Natural killer cell treated with Interleukin-12 subunit alpha and Interleukin-12 subunit beta and Interleukin-15 and Interleukin-18, amount 100 ng/mL, for 72 hours (primary cell): ENCODE data around the gene PNKD. TPM values are rescaled to one million over a fixed set of nuclear protein-coding genes. Genes with fewer than 3 reads are reported as not detected.
A peak's percentile ranks its signal among the peaks of the same experiment; 100 is the strongest.

ENCODE experiments used
- ATAC-seq, 2 donors: fragments of 150-1000 bp; cut with Tn5 transposase in 1 of 2; sonication (Bioruptor Pico), chemical (Tn5 transposase) in 1 of 2; 2 replicates each; pipeline ENCODE4 v1.10.0; 2021
- DNase-seq: peaks from one replicate; pipeline ENCODE4 v3.0.0; 2022; ENCODE audit warnings: low spot score
- H3K27ac Mint-ChIP-seq, 2 donors: 1 replicate in 1 of 2; 2 replicates in 1 of 2; pipeline ENCODE4 v1.8.0; 2022; ENCODE audit warnings: mixed read lengths in 2 of 2, mild to moderate bottlenecking in 1 of 2, moderate library complexity in 1 of 2
- H3K27me3 Mint-ChIP-seq, 2 donors: 1 replicate in 1 of 2; 2 replicates in 1 of 2; pipeline ENCODE4 v1.8.0; 2022; ENCODE audit warnings: mixed read lengths in 2 of 2
- H3K36me3 Mint-ChIP-seq: one replicate; pipeline ENCODE4 v1.8.0; 2022; ENCODE audit warnings: mixed read lengths
- H3K4me1 Mint-ChIP-seq, 2 donors: 1 replicate in 1 of 2; 2 replicates in 1 of 2; pipeline ENCODE4 v1.8.0; 2022; ENCODE audit warnings: low read depth in 2 of 2, mixed read lengths in 2 of 2, mild to moderate bottlenecking in 1 of 2
- H3K4me3 Mint-ChIP-seq: one replicate; pipeline ENCODE4 v1.8.0; 2022; ENCODE audit warnings: mixed read lengths
- H3K9me3 Mint-ChIP-seq: 2 replicates; pipeline ENCODE4 v1.8.0; 2022; ENCODE audit warnings: mixed read lengths
- total RNA-seq, 2 donors: library from RNA; stranded (reverse); gene quantifications; one replicate each; pipeline ENCODE4 v1.2.3, GENCODE V29; 2022

Gene PNKD
- 10 to 100 TPM; 20.6 to 22.0 TPM for total RNA-seq

- peak within 1 kb of the TSS; percentile 87 for H3K27ac Mint-ChIP-seq
- peaks cover 31 to 41% of the 10 kb centered on the region in 2 donors for H3K4me1 Mint-ChIP-seq
- H3K27me3 Mint-ChIP-seq = no peaks in the 10 kb centered on the region
- H3K36me3 Mint-ChIP-seq = no peaks in the 10 kb centered on the region
- DNase-seq (peak; percentile 100), ATAC-seq (peak; percentile 96 to 97)
- H3K9me3 Mint-ChIP-seq = no peaks in the 10 kb centered on the region
- peak within 1 kb of the TSS; percentile 90 for H3K4me3 Mint-ChIP-seq
Observed at GRCh38 chr2:218269900-218270720, at the start of gene PNKD, which contains the start of gene AAMP. PNKD (plus strand) TSS chr2:218270519; CDS start chr2:218270536, 17 bp downstream. AAMP (minus strand) TSS chr2:218270137; CDS start chr2:218270086, 51 bp downstream.

- peaks cover 73 to 76% of the 10 kb centered on the region in 2 donors for H3K4me1 Mint-ChIP-seq
- H3K4me3 Mint-ChIP-seq = peak overlapping the region; percentile 88
- no peaks in the 10 kb centered on the region for H3K27me3 Mint-ChIP-seq
- H3K27ac Mint-ChIP-seq = peak overlapping the region; percentile 91 to 94
- ATAC-seq (no peak), DNase-seq (no peak)
- H3K9me3 Mint-ChIP-seq = no peaks in the 10 kb centered on the region
- peaks cover 52% of the 10 kb centered on the region for H3K36me3 Mint-ChIP-seq
Observed at GRCh38 chr2:218221000-218221399, 49.3 kb upstream of the PNKD start.

- peaks cover 76 to 80% of the 10 kb centered on the region in 2 donors for H3K4me1 Mint-ChIP-seq
- H3K27ac Mint-ChIP-seq = peak overlapping the region; percentile 91 to 94
Observed at GRCh38 chr2:218223046-218223445, 47.3 kb upstream of the PNKD start.

GRCh38 chr2:218224186-218224585 lies 46.1 kb upstream of the PNKD start:
- peaks cover 60% of the 10 kb centered on the region for H3K36me3 Mint-ChIP-seq
- DNase-seq (no peak), ATAC-seq (no peak)
- H3K4me3 Mint-ChIP-seq = peak overlapping the region; percentile 88
- peaks cover 83 to 87% of the 10 kb centered on the region in 2 donors for H3K4me1 Mint-ChIP-seq
- no peaks in the 10 kb centered on the region for H3K27me3 Mint-ChIP-seq
- no peaks in the 10 kb centered on the region for H3K9me3 Mint-ChIP-seq
- H3K27ac Mint-ChIP-seq = peak overlapping the region; percentile 91 to 94

More at GRCh38 chr2:218223046-218223445, 47.3 kb upstream of the PNKD start:
- peak overlapping the region; percentile 88 for H3K4me3 Mint-ChIP-seq
- DNase-seq (no peak), ATAC-seq (peak; percentile 74 to 82)
- H3K9me3 Mint-ChIP-seq = no peaks in the 10 kb centered on the region
- peaks cover 53% of the 10 kb centered on the region for H3K36me3 Mint-ChIP-seq
- no peaks in the 10 kb centered on the region for H3K27me3 Mint-ChIP-seq

GRCh38 chr2:218226903-218227302 lies 43.4 kb upstream of the PNKD start:
- Mint-ChIP-seq H3K4me1 (peaks cover 72 to 78% of the 10 kb centered on the region in 2 donors), H3K9me3 (no peaks in the 10 kb centered on the region), H3K27ac (peak overlapping the region; percentile 91 to 94), H3K27me3 (no peaks in the 10 kb centered on the region), H3K4me3 (peak overlapping the region; percentile 49), H3K36me3 (peaks cover 52% of the 10 kb centered on the region)
- DNase-seq (no peak), ATAC-seq (no peak)

- ATAC-seq (no peak), DNase-seq (no peak)
- peaks cover 63 to 71% of the 10 kb centered on the region in 2 donors for H3K4me1 Mint-ChIP-seq
- no peaks in the 10 kb centered on the region for H3K9me3 Mint-ChIP-seq
- H3K27me3 Mint-ChIP-seq = no peaks in the 10 kb centered on the region
- H3K36me3 Mint-ChIP-seq = peaks cover 60% of the 10 kb centered on the region
- H3K27ac Mint-ChIP-seq = peak overlapping the region; percentile 91 to 94
- peak overlapping the region; percentile 79 for H3K4me3 Mint-ChIP-seq
Observed at GRCh38 chr2:218228366-218229090, 41.8 kb upstream of the PNKD start.

GRCh38 chr2:218229239-218229638 lies 41.1 kb upstream of the PNKD start:
- peak; percentile 73 for DNase-seq
- ATAC-seq = peak; percentile 90 to 92
- peaks cover 60 to 72% of the 10 kb centered on the region in 2 donors for H3K4me1 Mint-ChIP-seq
- H3K36me3 Mint-ChIP-seq = peaks cover 64% of the 10 kb centered on the region
- H3K27ac Mint-ChIP-seq = peak overlapping the region; percentile 91 to 94
- H3K9me3 Mint-ChIP-seq = no peaks in the 10 kb centered on the region
- H3K27me3 Mint-ChIP-seq = no peaks in the 10 kb centered on the region
- peak overlapping the region; percentile 79 for H3K4me3 Mint-ChIP-seq

- ATAC-seq = peak; percentile 45 to 64
- H3K4me3 Mint-ChIP-seq = peak overlapping the region; percentile 79
Observed at GRCh38 chr2:218229851-218230250, 40.5 kb upstream of the PNKD start.

GRCh38 chr2:218230882-218231281 lies 39.4 kb upstream of the PNKD start:
- Mint-ChIP-seq H3K27ac (peak overlapping the region; percentile 91 to 94), H3K27me3 (no peaks in the 10 kb centered on the region), H3K36me3 (peaks cover 59% of the 10 kb centered on the region), H3K9me3 (no peaks in the 10 kb centered on the region), H3K4me1 (peaks cover 44 to 60% of the 10 kb centered on the region in 2 donors), H3K4me3 (peak overlapping the region; percentile 79)
- DNase-seq = peak; percentile 64
- peak; percentile 79 to 85 for ATAC-seq

More at GRCh38 chr2:218229851-218230250, 40.5 kb upstream of the PNKD start:
- no peak for DNase-seq
- Mint-ChIP-seq H3K27ac (peak overlapping the region; percentile 91 to 94), H3K36me3 (peaks cover 64% of the 10 kb centered on the region), H3K4me1 (peaks cover 54 to 70% of the 10 kb centered on the region in 2 donors), H3K9me3 (no peaks in the 10 kb centered on the region), H3K27me3 (no peaks in the 10 kb centered on the region)

- ATAC-seq (no peak), DNase-seq (no peak)
- no peaks in the 10 kb centered on the region for H3K9me3 Mint-ChIP-seq
- peak overlapping the region; percentile 49 to 51 for H3K27ac Mint-ChIP-seq
- H3K4me1 Mint-ChIP-seq = peaks cover 29 to 44% of the 10 kb centered on the region in 2 donors
- H3K27me3 Mint-ChIP-seq = no peaks in the 10 kb centered on the region
- H3K4me3 Mint-ChIP-seq = no peak overlapping the region
- H3K36me3 Mint-ChIP-seq = peaks cover 46% of the 10 kb centered on the region
Observed at GRCh38 chr2:218233543-218233942, 36.8 kb upstream of the PNKD start.

- Mint-ChIP-seq H3K9me3 (no peaks in the 10 kb centered on the region), H3K27me3 (no peaks in the 10 kb centered on the region), H3K4me1 (peaks cover 23 to 43% of the 10 kb centered on the region in 2 donors), H3K4me3 (no peak overlapping the region), H3K36me3 (peaks cover 46% of the 10 kb centered on the region), H3K27ac (peak overlapping the region; percentile 14 to 51)
- DNase-seq (no peak), ATAC-seq (no peak)
Observed at GRCh38 chr2:218234521-218234920, 35.8 kb upstream of the PNKD start.

GRCh38 chr2:218235017-218235416 lies 35.3 kb upstream of the PNKD start:
- Mint-ChIP-seq H3K36me3 (peaks cover 46% of the 10 kb centered on the region), H3K4me3 (no peak overlapping the region), H3K27ac (peak overlapping the region; percentile 14 to 51), H3K9me3 (no peaks in the 10 kb centered on the region), H3K27me3 (no peaks in the 10 kb centered on the region), H3K4me1 (peaks cover 23 to 43% of the 10 kb centered on the region in 2 donors)
- ATAC-seq = no peak
- no peak for DNase-seq

GRCh38 chr2:218236829-218237228 lies 33.5 kb upstream of the PNKD start:
- Mint-ChIP-seq H3K27me3 (no peaks in the 10 kb centered on the region), H3K9me3 (no peaks in the 10 kb centered on the region), H3K36me3 (peaks cover 36% of the 10 kb centered on the region), H3K4me3 (no peak overlapping the region), H3K4me1 (peaks cover 11 to 34% of the 10 kb centered on the region in 2 donors), H3K27ac (no peak overlapping the region)
- DNase-seq (no peak), ATAC-seq (no peak)
